Measurements from ENCODE around the gene CD59.
"Not testable (repeated sequence)": the region's sequence is repeated elsewhere in the genome, so short reads cannot be mapped to it uniquely, and the experiment has no call there.

Gene CD59

GRCh38 chr11:33742249-33742851 is 6.1 kb upstream of the CD59 start:
- no peak for DNase-seq (ENCODE audit: low spot score)

GRCh38 chr11:33741806-33742205 is 5.6 kb upstream of the CD59 start:
- no peak for DNase-seq (ENCODE audit: low spot score)

DNA sequence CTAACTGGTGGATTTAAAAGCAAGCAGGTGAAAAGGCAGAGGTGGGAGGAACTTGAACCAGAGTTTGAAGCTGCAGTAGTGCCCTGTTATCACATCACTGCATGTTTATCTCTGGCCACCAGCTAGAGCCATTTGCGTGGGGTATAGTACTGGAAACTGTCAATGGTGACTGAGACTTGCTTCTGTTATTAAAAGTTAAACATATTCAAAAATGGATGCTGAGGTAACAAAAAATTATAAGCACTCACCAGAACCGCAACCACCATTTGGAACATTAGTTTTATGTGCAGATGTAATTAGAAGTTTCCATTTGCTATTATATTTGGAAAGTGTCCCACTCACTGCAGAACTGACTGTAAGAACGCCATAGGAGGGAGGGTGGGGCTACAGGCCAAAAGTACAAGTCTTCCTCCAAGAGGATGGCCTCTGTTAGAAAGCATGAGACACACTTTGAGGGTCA is 1.2 kb upstream of the CD59 start:
- no peak for DNase-seq (ENCODE audit: low spot score)

DNA sequence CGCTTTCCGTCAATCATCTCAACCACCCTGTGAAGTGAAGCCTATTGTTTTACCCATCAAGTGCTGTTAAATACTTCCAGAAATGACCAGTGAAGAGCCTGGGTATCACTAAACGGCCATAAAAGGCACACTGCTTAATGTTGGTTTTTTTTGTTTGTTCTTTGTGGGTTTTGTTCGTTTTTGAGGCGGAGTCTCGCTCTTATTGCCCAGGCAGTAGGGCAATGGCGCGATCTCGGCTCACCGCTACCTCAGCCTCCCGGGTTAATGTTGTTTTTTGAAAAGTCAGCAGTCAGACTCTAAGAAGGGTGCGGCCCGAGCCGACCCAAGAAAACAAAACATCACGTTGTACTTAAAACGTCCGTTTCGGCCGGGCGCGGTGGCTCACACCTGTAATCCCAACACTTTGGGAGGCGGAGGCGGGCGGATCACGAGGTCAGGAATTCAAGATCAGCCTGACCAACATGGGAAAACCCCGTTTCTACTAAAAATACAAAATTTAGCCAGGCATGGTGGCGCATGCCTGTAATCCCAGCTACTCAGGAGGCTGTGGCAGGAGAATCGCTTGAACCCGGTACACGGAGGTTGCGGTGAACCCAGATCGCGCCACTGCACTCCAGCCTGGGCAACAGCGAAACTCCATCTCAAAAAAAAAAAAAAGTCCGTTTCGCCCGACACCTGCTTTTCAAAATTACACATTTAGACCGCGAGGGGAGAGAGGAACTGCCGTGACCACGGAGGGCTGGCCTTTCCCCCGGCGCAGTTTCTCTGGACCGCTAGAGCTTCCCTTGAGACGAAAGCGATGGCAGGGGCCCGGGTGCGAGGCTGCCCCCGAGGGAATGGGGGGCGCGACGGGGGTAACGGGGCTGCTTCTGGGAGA is 714 bp downstream of the CD59 start:
- DNase-seq (ENCODE audit: low spot score), result peak; percentile 30

DNA sequence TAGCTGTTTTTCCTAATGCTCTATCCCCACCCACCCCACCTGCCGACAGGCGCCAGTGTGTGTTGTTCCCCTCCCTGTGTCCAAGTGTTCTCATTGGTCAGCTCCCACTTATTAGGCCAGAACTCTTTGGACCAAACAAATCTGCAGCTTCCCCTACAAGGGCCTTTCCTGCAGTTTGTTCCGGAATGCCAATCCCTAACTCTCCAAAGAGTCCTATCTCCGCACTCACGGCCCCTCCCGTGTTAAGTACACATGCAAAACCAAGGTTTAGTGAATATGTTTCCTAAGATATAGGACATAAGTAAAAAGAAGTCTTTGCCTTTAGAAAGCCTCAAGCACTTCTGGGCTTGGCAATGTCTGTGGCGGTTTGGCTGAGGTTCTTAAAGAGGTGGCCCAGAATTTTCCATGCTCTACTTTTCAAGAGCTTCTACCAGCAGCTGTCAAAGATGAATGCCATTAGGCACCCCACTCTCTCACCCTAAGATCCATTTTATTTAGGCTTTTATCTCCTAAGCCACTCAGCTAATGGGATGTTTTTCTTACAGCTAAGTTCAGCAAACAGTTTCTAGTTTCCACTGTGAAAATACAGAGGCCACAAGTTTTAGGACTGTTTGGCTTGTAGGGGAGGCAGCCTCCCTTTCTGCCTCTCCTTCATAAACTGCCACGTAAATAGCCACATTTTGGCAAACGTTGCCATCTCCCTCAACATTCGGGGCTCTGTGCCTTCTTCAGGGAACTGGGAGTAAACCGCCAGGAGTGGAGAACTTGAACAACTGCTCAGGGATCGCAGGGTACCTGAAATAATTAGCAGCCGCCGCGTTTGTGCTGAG is 1.6 kb downstream of the CD59 start:
- no peak for DNase-seq (ENCODE audit: low spot score)

- no peak for DNase-seq (ENCODE audit: low spot score)
Observed at GRCh38 chr11:33733980-33734379, 2.2 kb downstream of the CD59 start.

DNA sequence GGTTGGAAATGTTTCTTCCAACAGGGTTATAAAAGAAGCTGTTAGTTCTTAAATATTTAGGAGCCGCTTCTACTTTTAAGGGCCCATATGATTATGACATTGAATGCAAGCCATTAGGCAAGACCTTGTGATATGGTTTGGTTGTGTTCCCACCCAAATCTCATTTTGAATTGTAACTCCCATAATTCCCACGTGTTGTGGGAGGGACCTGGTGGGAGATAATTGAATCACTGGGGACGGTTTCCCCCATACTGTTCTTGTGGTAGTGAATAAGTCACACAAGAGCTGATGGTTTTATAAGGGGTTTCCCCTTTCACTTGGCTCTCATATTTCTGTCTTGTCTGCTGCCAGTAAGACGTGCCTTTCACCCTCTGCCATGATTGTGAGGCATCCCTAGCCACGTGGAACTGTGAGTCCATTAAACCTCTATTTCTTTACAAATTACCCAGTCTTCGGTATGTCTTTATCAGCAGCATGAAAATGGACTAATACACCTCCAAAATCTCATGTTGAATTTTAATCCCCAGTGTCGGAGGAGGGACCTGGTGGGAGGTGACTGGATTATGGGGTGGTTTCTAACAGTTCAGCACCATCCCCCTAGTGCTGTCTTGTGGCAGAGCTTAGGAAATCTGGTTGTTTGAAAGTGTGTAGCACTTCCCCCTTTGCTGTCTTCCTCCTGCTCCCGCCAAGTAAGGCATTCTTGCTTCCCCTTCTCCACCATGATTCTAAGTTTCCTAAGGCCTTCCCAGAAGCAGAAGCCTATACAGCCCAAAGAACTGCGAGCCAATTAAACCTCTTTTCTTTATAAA is 4.3 kb downstream of the CD59 start:
- no peak for DNase-seq (ENCODE audit: low spot score)

DNA sequence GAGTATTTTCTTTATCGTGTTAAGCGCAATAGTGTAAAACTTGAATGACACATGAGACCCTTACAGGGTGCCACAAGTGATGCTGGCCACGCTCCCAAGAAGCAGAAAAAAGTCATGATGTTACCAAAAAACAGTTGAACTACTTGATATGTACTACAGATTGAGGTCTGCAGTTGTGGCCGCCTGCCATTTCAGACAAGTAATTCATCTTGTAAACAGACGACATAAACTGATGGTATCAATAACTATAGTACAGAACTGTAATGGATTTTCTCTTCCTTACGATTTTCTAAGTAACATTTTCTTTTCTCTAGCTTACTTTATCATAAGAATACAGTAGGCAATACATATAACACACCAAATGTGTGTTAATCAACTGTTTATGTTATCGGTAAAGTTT is 5.5 kb downstream of the CD59 start:
- no peak for DNase-seq (ENCODE audit: low spot score)

DNA sequence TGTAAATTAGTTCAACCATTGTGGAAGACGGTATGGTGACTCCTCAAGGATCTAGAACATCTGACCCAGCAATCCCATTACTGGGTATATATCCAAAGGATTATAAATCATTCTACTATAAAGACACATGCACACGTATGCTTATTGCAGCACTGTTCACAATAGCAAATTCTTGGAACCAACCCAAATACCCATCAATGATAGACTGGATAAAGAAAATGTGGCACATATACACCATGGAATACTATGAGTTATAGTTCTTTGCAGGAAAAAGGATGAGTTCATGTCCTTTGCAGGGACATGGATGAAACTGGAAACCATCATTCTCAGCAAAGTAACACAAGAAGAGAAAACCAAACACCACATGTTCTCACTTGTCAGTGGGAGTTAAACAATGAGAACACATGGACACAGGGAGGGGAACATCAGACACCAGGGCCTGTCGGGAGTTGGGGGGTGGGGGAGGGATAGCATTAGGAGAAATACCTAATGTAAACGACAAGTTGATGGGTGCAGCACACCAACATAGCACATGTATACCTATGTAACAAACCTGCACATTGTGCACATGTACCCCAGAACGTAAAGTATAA is 7.1 kb downstream of the CD59 start:
- not testable (repeated sequence) for DNase-seq (ENCODE audit: low spot score)

GRCh38 chr11:33727539-33727938 is 8.7 kb downstream of the CD59 start:
- not testable (repeated sequence) for DNase-seq (ENCODE audit: low spot score)

DNA sequence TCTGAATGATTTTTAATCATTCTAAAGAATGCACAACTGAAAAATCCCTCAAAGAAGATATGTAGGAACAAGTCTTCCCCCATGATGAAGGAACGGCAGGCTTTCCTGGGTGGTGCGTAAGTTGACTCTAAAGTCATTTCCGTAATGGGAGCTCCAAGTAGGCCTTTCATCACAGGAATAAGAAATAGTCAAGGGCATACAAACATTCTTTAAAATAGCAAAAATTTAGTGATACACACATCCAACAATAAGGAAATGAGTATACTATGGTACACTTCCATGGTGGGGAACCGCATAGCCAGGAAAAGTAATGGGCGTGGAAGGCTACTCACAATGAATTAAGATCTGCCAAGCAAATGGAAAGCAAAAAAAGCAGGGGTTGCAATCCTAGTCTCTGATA is 10.7 kb downstream of the CD59 start:
- no peak for DNase-seq (ENCODE audit: low spot score)

DNA sequence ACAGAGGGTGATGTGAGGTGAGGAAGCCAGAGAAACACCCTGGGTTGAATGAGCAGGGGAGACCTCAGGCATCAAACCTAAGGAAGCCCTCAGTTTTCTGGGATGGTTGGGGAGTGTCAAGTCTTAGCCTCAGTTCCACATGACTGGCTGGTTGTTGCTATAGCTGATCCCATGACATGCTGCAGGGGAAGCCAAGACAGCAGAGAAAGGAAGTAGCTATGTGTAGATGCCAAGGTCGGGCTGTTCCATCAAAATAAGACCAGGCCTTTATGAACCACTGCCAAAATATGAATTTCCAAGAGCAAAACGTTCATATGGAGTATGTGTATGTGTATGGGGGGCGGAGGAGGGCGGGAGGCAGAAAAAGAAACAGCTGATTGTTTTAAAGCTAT is 11.6 kb downstream of the CD59 start:
- DNase-seq (ENCODE audit: low spot score), result no peak

- DNase-seq (ENCODE audit: low spot score), result no peak
Observed at GRCh38 chr11:33723238-33723881, 12.9 kb downstream of the CD59 start.

DNA sequence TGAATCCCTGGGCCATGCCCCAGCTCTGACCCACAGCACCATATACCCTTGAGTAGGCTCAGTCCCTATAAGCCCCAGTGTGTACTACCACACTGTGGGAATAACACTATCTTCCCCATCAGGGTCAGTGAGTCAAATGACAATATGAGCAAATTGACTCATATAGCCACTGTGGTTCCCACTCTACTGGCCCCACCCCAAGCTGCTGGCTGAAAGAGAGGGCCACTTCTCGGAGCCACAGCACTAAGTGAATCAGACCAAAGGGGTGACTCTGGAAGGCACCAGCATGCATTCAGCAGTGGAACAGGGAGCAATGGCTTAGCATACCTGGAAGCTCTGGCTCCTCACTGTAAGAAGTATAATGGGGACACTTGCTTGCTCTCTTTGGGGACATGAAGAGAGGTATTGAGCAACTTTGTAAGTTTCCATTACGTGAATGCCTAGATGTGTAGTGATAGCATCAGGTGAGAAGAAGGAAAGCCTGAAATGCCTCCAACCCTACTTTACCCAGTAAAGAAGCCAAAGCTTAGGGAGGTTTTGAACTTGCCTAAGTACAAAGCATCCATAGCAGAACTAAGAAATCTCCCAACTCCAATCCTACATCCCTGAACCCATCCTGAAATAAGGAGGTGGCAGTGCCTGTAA is 13.5 kb downstream of the CD59 start:
- no peak for DNase-seq (ENCODE audit: low spot score)

DNA sequence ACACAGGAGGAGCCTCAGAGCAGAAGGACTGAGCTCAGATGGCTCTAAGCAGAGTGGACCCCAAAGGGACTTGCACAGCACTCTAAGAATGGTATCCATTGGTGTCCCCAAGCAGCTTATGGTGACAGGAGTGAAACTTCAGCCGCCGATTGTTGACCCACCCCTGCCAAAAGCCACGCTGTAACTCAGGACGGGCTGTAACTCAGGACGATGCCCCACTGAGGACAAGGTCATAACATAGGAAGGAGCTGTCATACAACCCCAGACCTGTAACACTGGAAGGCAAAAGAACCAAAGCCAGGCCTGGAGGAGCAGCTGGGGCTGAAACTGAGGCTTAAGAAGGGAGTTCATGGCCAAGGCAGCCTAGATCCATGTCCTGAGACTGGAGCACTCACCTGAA is 14.2 kb downstream of the CD59 start:
- no peak for DNase-seq (ENCODE audit: low spot score)

DNA sequence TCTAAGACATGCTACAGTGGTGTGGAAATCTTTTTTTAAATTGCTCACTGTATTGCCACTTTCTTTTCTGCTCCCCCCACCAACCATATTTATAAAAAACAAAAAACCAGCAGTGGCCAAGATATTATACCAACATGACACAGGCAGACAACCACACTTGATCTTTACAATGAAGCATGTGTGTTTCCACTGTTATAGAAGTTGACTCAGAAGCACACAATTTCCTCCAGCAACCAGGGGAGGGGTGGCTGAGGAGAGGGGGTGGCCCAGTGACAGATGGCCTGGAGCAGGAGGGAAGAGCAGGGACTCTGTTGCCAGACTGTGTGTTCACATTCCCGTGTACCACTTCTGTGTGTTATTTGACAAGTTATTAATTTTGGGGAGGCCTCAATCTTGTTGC is 14.8 kb downstream of the CD59 start:
- DNase-seq (ENCODE audit: low spot score), result no peak

DNA sequence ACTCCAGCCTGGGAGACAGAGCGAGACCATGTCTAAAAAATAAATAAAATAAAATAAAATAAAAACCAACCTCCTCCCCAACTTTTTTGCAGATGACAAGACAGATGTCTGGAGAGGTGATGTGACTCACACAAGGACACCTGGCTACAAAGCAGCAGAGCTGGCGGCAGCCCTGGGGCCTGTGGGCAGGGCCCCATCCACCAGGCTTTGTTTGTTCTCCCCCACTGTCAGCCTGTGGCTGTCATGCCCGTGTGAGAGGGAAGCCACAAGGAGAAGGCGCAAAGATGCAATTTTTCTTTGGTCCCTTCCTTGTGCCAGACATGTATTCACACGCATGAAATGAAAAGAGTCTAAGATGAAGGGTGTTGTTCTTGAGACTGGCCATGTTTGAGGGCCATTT is 16.6 kb downstream of the CD59 start:
- DNase-seq (ENCODE audit: low spot score), result no peak

DNA sequence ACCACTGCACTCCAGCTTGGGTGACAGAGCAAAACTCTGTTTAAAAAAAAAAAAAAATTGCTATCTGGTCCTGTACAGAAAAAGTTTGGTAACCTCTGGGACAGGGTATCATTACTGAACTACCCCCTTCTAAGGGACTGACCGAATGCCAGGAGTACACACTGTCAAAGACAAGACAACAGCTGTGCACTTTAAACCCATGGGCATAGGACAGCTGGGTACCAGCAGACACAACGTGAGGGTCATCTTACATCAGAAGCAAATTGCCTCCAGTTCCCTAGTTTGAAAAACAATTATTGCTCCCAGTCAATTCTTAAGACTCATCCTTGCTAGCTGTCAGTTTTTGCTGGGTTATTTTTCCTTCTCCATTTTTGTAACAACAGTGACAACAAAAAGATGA is 17.8 kb downstream of the CD59 start:
- no peak for DNase-seq (ENCODE audit: low spot score)

- DNase-seq (ENCODE audit: low spot score), result no peak
Observed at GRCh38 chr11:33716243-33716642, 20.0 kb downstream of the CD59 start.

- DNase-seq (ENCODE audit: low spot score), result no peak
Observed at GRCh38 chr11:33713856-33714398, 22.3 kb downstream of the CD59 start.

Data from iPS-NIHi11 (cell line).